HG03354 (cell line): ENCODE measurements around the gene BUB1.
"Not testable (repeated sequence)": the region's sequence is repeated elsewhere in the genome, so short reads cannot be mapped to it uniquely, and the experiment has no call there.

Experiments
- ATAC-seq: cut with Tn5 transposase; IDR thresholded peaks from one replicate; pipeline ENCODE4 v1.9.1; 2021; ENCODE audit warnings: mild to moderate bottlenecking; ENCODE audit not compliant: unreplicated experiment, poor library complexity, severe bottlenecking

Gene BUB1

GRCh38 chr2:110695146-110695898 is 17.5 kb upstream of the BUB1 start:
- not testable (repeated sequence) for ATAC-seq

GRCh38 chr2:110691612-110692258 is 13.9 kb upstream of the BUB1 start:
- ATAC-seq: no peak

GRCh38 chr2:110690083-110690965 is 12.5 kb upstream of the BUB1 start:
- ATAC-seq: no peak

GRCh38 chr2:110688594-110689091 is 10.8 kb upstream of the BUB1 start:
- ATAC-seq: no peak

GRCh38 chr2:110687775-110688484 is 10.1 kb upstream of the BUB1 start:
- not testable (repeated sequence) for ATAC-seq

GRCh38 chr2:110682872-110683271 is 5.0 kb upstream of the BUB1 start:
- ATAC-seq: no peak

GRCh38 chr2:110682267-110682666 is 4.4 kb upstream of the BUB1 start:
- ATAC-seq: no peak

GRCh38 chr2:110680709-110681108 is 2.8 kb upstream of the BUB1 start:
- ATAC-seq: no peak

- no peak for ATAC-seq
Measured at GRCh38 chr2:110679865-110680264, 2.0 kb upstream of the BUB1 start.

- no peak for ATAC-seq
Measured at GRCh38 chr2:110679337-110679707, 1.5 kb upstream of the BUB1 start.

- ATAC-seq: no peak
Measured at GRCh38 chr2:110678457-110679336, 834 bp upstream of the BUB1 start.

GRCh38 chr2:110677080-110677479 is 783 bp downstream of the BUB1 start:
- no peak for ATAC-seq

GRCh38 chr2:110675679-110676078 is 2.2 kb downstream of the BUB1 start:
- ATAC-seq: no peak

- peak; percentile 89 for ATAC-seq
Measured at GRCh38 chr2:110674620-110675555, 3.0 kb downstream of the BUB1 start.

GRCh38 chr2:110673201-110673600 is 4.7 kb downstream of the BUB1 start:
- no peak for ATAC-seq

- no peak for ATAC-seq
Measured at GRCh38 chr2:110670826-110671225, 7.0 kb downstream of the BUB1 start.

- no peak for ATAC-seq
Measured at GRCh38 chr2:110669079-110669478, 8.8 kb downstream of the BUB1 start.

GRCh38 chr2:110667071-110667470 is 10.8 kb downstream of the BUB1 start:
- ATAC-seq: no peak
